C4-2B (cell line): Measurements from ENCODE around the gene PMIS2.

Experiments used
- CTCF ChIP-seq: fragments of 450-650 bp; conservative IDR thresholded peaks from 2 replicates; pipeline ENCODE4 v1.5.1; 2017; ENCODE audit warnings: mild to moderate bottlenecking
- ZFX ChIP-seq: fragments of 450-650 bp; IDR thresholded peaks from 2 replicates; pipeline ENCODE4 v1.6.1; 2017

GRCh38 chr19:35556025-35556590, 29.9 kb upstream of the PMIS2 start:
- no peak for TF ChIP-seq CTCF
- no peak for TF ChIP-seq ZFX
